Glutamatergic neuron (in vitro differentiated cells): ENCODE data around the gene SRCIN1. TPM values are rescaled to one million over a fixed set of nuclear protein-coding genes. Genes with fewer than 3 reads are reported as not detected.
A peak's percentile ranks its signal among the peaks of the same experiment; 100 is the strongest.

Experiments
- DNase-seq: peaks from one replicate; pipeline ENCODE4 v3.0.0; 2022
- H3K27ac Mint-ChIP-seq: one replicate; pipeline ENCODE4 v1.8.0; 2020; ENCODE audit warnings: mild to moderate bottlenecking, mixed read lengths, inconsistent platforms; ENCODE audit not compliant: unreplicated experiment
- H3K27me3 Mint-ChIP-seq: one replicate; pipeline ENCODE4 v1.8.0; 2020; ENCODE audit warnings: mild to moderate bottlenecking, moderate library complexity, mixed read lengths, inconsistent platforms; ENCODE audit not compliant: unreplicated experiment
- H3K36me3 Mint-ChIP-seq: one replicate; pipeline ENCODE4 v1.8.0; 2020; ENCODE audit warnings: mild to moderate bottlenecking, mixed read lengths, inconsistent platforms; ENCODE audit not compliant: unreplicated experiment
- H3K4me1 Mint-ChIP-seq: one replicate; pipeline ENCODE4 v1.8.0; 2020; ENCODE audit warnings: mild to moderate bottlenecking, low read depth, mixed read lengths, inconsistent platforms; ENCODE audit not compliant: unreplicated experiment
- H3K4me3 Mint-ChIP-seq: one replicate; pipeline ENCODE4 v1.8.0; 2020; ENCODE audit warnings: mild to moderate bottlenecking, mixed read lengths, inconsistent platforms; ENCODE audit not compliant: unreplicated experiment
- H3K9me3 Mint-ChIP-seq: one replicate; pipeline ENCODE4 v1.8.0; 2020; ENCODE audit warnings: mild to moderate bottlenecking, moderate library complexity, mixed read lengths, inconsistent platforms; ENCODE audit not compliant: unreplicated experiment
- CTCF ChIP-seq: fragments of 200-600 bp; sonication (generic); IDR thresholded peaks from one replicate; pipeline ENCODE4 v1.5.0; 2021; ENCODE audit not compliant: partially characterized antibody, unreplicated experiment
- total RNA-seq: library from RNA; stranded (reverse); fragmentation: NEBNext Ultra II Directional; extraction: Animal tissue kit (Norgen Biotek cat#: 25700); gene quantifications from one replicate; pipeline ENCODE4 v1.2.1, GENCODE V29; 2021; ENCODE audit not compliant: unreplicated experiment

SRCIN1 gene
- total RNA-seq, 1 donor from 2014 or later = 20.8 TPM

- H3K27ac Mint-ChIP-seq = no peak overlapping the region
- peaks cover 23% of the 10 kb centered on the region for H3K4me1 Mint-ChIP-seq
- TF ChIP-seq CTCF = no peak
- no peak overlapping the region for H3K4me3 Mint-ChIP-seq
- peak; percentile 66 for DNase-seq
- H3K9me3 Mint-ChIP-seq = peaks cover 11% of the 10 kb centered on the region
- H3K36me3 Mint-ChIP-seq = peaks cover 5% of the 10 kb centered on the region
- peaks cover 53% of the 10 kb centered on the region for H3K27me3 Mint-ChIP-seq
Observed at GRCh38 chr17:38579934-38580333, 25.8 kb downstream of the SRCIN1 start.

DNA sequence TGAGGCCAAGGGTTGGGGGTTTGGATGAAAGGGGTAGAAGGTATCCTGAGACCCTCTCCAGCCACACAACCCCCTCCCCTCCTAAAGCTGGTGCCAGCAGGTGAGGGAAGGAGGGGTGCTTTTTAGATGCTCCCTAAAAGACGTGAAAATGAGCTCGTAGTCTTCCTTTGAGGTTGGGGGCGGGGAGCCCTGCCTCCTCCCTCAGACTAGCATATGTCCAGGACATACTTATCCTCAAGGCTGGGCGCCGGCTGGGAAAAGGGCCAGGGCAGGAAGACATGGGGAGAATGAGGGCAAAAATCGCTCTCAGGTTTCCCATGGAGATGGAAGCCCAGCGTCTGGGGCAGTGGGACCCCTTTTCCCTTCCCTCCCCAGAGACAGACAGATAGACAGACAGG lies 26.7 kb downstream of the SRCIN1 start:
- Mint-ChIP-seq H3K9me3 (peaks cover 11% of the 10 kb centered on the region), H3K27me3 (peaks cover 51% of the 10 kb centered on the region), H3K36me3 (peaks cover 5% of the 10 kb centered on the region), H3K4me3 (peak overlapping the region; percentile 67), H3K27ac (peak overlapping the region; percentile 9), H3K4me1 (peaks cover 17% of the 10 kb centered on the region)
- TF ChIP-seq CTCF = no peak
- DNase-seq = no peak

GRCh38 chr17:38578229-38579082 lies 27.3 kb downstream of the SRCIN1 start:
- peaks cover 15% of the 10 kb centered on the region for H3K4me1 Mint-ChIP-seq
- peaks cover 9% of the 10 kb centered on the region for H3K36me3 Mint-ChIP-seq
- DNase-seq = peak; percentile 56
- H3K4me3 Mint-ChIP-seq = peak overlapping the region; percentile 67
- H3K27ac Mint-ChIP-seq = no peak overlapping the region
- TF ChIP-seq CTCF = no peak
- peaks cover 57% of the 10 kb centered on the region for H3K27me3 Mint-ChIP-seq
- peaks cover 12% of the 10 kb centered on the region for H3K9me3 Mint-ChIP-seq

DNA sequence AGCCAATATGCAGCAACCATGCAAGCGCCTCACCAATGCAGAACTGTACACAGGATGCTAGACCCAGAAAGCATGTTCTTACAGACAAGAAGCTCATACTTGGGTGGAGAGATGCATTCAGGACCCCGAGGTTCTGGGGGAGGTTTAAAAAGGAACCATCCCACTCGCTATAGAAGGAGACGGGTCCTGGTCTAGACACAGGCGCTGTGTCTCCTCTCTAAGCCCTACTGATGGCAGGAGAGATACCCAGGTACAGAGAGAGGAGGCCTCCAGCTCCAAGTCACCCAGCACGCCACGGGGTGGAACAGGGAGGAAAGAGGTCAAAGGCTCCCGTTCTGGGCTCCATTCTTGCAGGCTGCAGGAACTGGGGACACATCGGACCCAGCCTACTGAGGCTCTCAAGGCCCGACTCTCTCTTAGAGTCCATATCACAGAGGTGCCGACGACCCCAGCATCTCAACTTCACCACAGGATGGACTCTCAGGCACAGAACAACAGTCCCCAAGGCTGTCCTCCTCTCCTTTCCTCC lies 28.0 kb downstream of the SRCIN1 start:
- Mint-ChIP-seq H3K9me3 (peaks cover 12% of the 10 kb centered on the region), H3K27me3 (peaks cover 61% of the 10 kb centered on the region), H3K36me3 (peaks cover 11% of the 10 kb centered on the region), H3K4me3 (no peak overlapping the region), H3K4me1 (peaks cover 18% of the 10 kb centered on the region), H3K27ac (no peak overlapping the region)
- DNase-seq = no peak
- no peak for TF ChIP-seq CTCF

GRCh38 chr17:38577244-38577643 lies 28.5 kb downstream of the SRCIN1 start:
- H3K4me1 Mint-ChIP-seq = peaks cover 15% of the 10 kb centered on the region
- peaks cover 12% of the 10 kb centered on the region for H3K9me3 Mint-ChIP-seq
- TF ChIP-seq CTCF = no peak
- no peak overlapping the region for H3K4me3 Mint-ChIP-seq
- peak overlapping the region; percentile 9 for H3K27ac Mint-ChIP-seq
- no peak for DNase-seq
- peaks cover 11% of the 10 kb centered on the region for H3K36me3 Mint-ChIP-seq
- H3K27me3 Mint-ChIP-seq = peaks cover 60% of the 10 kb centered on the region
